A673 (cell line): ENCODE measurements around the gene CHID1.

Experiments used
- CTCF ChIP-seq: fragments of 300-800, 200-600 bp; sonication (generic); conservative IDR thresholded peaks from 2 replicates; pipeline ENCODE4 v1.5.1; 2017; ENCODE audit warnings: low read depth, mild to moderate bottlenecking, antibody characterized with exemption, low read length, moderate library complexity, mixed read lengths
- EZH2 ChIP-seq: fragments of 200-600 bp; sonication (generic); IDR thresholded peaks from 2 replicates; pipeline ENCODE4 v1.6.1; 2017; ENCODE audit warnings: borderline replicate concordance, low read depth, mild to moderate bottlenecking, mixed read lengths, antibody characterized with exemption, low read length; ENCODE audit not compliant: poor library complexity, severe bottlenecking

- TF ChIP-seq CTCF: no peak
- TF ChIP-seq EZH2: no peak
Measured at GRCh38 chr11:958101-958500, 47.5 kb upstream of the CHID1 start.
